Esophagus squamous epithelium (tissue), 5 donors: ENCODE results near the gene TMEM38A. TPM values are rescaled to one million over a fixed set of nuclear protein-coding genes. Genes with fewer than 3 reads are reported as not detected.
A peak's percentile ranks its signal among the peaks of the same experiment; 100 is the strongest.

Source experiments
- DNase-seq: peaks from one replicate; lab custom pipeline; 2025; lab: John Stamatoyannopoulos, UW
- H3K27ac ChIP-seq, 4 donors: fragments of 200-600 bp; sonication (generic); one replicate each; pipeline ENCODE4 v1.5.1; 2016 to 2019; ENCODE audit warnings: mild to moderate bottlenecking in 1 of 4
- H3K27me3 ChIP-seq, 4 donors: fragments of 200-600 bp; sonication (generic); 1 replicate in 3 of 4; 2 replicates in 1 of 4; pipeline versions ENCODE4 v1.5.1 to v1.6.0; 2017 to 2021; ENCODE audit warnings: antibody characterized with exemption in 1 of 4
- H3K36me3 ChIP-seq, 3 donors: fragments of 200-600 bp; sonication (generic); one replicate each; pipeline ENCODE4 v1.5.1; 2016 to 2019
- H3K4me1 ChIP-seq, 3 donors: fragments of 200-600 bp; sonication (generic); one replicate each; pipeline ENCODE4 v1.5.1; 2017 to 2019
- H3K4me3 ChIP-seq, 4 donors: fragments of 200-600 bp; sonication (generic); 1 replicate in 3 of 4; 2 replicates in 1 of 4; pipeline ENCODE4 v1.5.1; 2016 to 2019; ENCODE audit warnings: mild to moderate bottlenecking in 2 of 4, moderate library complexity in 1 of 4
- H3K9me3 ChIP-seq, 3 donors: fragments of 200-600 bp; sonication (generic); one replicate each; pipeline ENCODE4 v1.5.1; 2016 to 2019
- CTCF ChIP-seq, 6 experiments: fragments of 450-650 bp in 4 of 6; fragments of 200-600 bp in 2 of 6; sonication (generic) in 2 of 6; IDR thresholded peaks; one replicate each; pipeline ENCODE4 v1.5.1; 2016 to 2019; ENCODE audit warnings: antibody characterized with exemption in 6 of 6, mild to moderate bottlenecking in 4 of 6, moderate library complexity in 4 of 6
- POLR2A ChIP-seq, 4 donors: fragments of 450-650 bp; IDR thresholded peaks; one replicate each; pipeline ENCODE4 v1.6.1; 2017; ENCODE audit warnings: antibody characterized with exemption in 4 of 4, mild to moderate bottlenecking in 4 of 4, moderate library complexity in 3 of 4
- WGBS, 2 donors: methylation state at CpG; one replicate each; pipeline ENCODE4 v1.1.5; 2018; 5-methylcytosine and 5-hydroxymethylcytosine counted together
- intact Hi-C: fragments of 100-400 bp; cut with DNase I; formaldehyde crosslinking; loops from one replicate; pipeline ENCODE4 v1.15.0; 2022
- total RNA-seq, 4 donors: library from RNA; depleted of rRNA; stranded (reverse); fragments of >200 nt; gene quantifications; one replicate each; pipeline ENCODE4 v1.1.0, GENCODE V29; 2016
- donor health status: DM: yes; HTN: yes; CAD: no.

The TMEM38A gene
- total RNA-seq, 4 donors from 2014 or later, result 2.0 to 5.6 (median 2.7) TPM

- TF ChIP-seq POLR2A (IDR thresholded peaks at IDR 0.05), result no peak
- no peak for TF ChIP-seq CTCF (IDR thresholded peaks at IDR 0.05)
These were observed 35.6 kb upstream of the TMEM38A start for GRCh38 chr19:16625163-16625958.

GRCh38 chr19:16626796-16627192, 34.1 kb upstream of the TMEM38A start:
- no peaks in the 10 kb centered on the region for H3K9me3 ChIP-seq
- peaks cover 19 to 60% (median 19%) of the 10 kb centered on the region in 3 donors for H3K4me1 ChIP-seq
- no peak for DNase-seq
- TF ChIP-seq POLR2A (IDR thresholded peaks at IDR 0.05) (no peak), CTCF (IDR thresholded peaks at IDR 0.05) (no peak)
- 0 to 2% methylated on average over 4 to 7 of the region's 12 CpGs for WGBS, 2 donors
- H3K4me3 ChIP-seq, result peak overlapping the region; percentile 97 to 100 (median 98)
- peaks cover 0 to 54% (median 0%) of the 10 kb centered on the region in 3 donors for H3K36me3 ChIP-seq
- intact Hi-C loops, result loop anchor here (10.0 kb wide), 1 partner anchor 52 kb away; the partner anchor contains the start of gene SLC35E1
- H3K27ac ChIP-seq, result peak overlapping the region; percentile 92 to 98 (median 94)
- no peaks in the 10 kb centered on the region for H3K27me3 ChIP-seq

More at GRCh38 chr19:16625163-16625958, 35.6 kb upstream of the TMEM38A start:
- 58 to 65% methylated on average over 10 to 11 of the region's 16 CpGs for WGBS, 2 donors
- no peak for DNase-seq
- Histone ChIP-seq H3K27ac (no peak overlapping the region), H3K27me3 (no peaks in the 10 kb centered on the region), H3K9me3 (no peaks in the 10 kb centered on the region), H3K36me3 (peaks cover 0 to 42% (median 0%) of the 10 kb centered on the region in 3 donors), H3K4me3 (no peak overlapping the region), H3K4me1 (peaks cover 19 to 75% (median 19%) of the 10 kb centered on the region in 3 donors)
- intact Hi-C loops, result loop anchor here (10.0 kb wide), 1 partner anchor 51 kb away; the partner anchor contains the start of gene SLC35E1

GRCh38 chr19:16627193-16627927, 33.6 kb upstream of the TMEM38A start:
- Histone ChIP-seq H3K27me3 (no peaks in the 10 kb centered on the region), H3K4me3 (peak overlapping the region; percentile 97 to 100 (median 98)), H3K9me3 (no peaks in the 10 kb centered on the region), H3K27ac (peak overlapping the region; percentile 92 to 98 (median 94)), H3K4me1 (peaks cover 19 to 55% (median 19%) of the 10 kb centered on the region in 3 donors), H3K36me3 (peaks cover 0 to 56% (median 0%) of the 10 kb centered on the region in 3 donors)
- WGBS, 2 donors, result 0% methylated on average over 1 to 12 of the region's 52 CpGs
- DNase-seq, result no peak
- intact Hi-C loops, result loop anchor here (10.0 kb wide), 1 partner anchor 53 kb away; the partner anchor contains the start of gene SLC35E1
- TF ChIP-seq CTCF (IDR thresholded peaks at IDR 0.05) (no peak), POLR2A (IDR thresholded peaks at IDR 0.05) (no peak)

GRCh38 chr19:16627928-16628182, 33.1 kb upstream of the TMEM38A start:
- intact Hi-C loops, result loop anchor here (10.0 kb wide), 1 partner anchor 53 kb away; the partner anchor contains the start of gene SLC35E1
- Histone ChIP-seq H3K27ac (peak overlapping the region; percentile 92 to 98 (median 94)), H3K9me3 (no peaks in the 10 kb centered on the region), H3K27me3 (no peaks in the 10 kb centered on the region), H3K4me3 (peak overlapping the region; percentile 97 to 100 (median 98)), H3K36me3 (peaks cover 0 to 56% (median 0%) of the 10 kb centered on the region in 3 donors), H3K4me1 (peaks cover 19 to 50% (median 19%) of the 10 kb centered on the region in 3 donors)
- WGBS, 2 donors, result no CpG with 5 or more reads among the region's 38 CpGs
- no peak for DNase-seq
- TF ChIP-seq POLR2A (IDR thresholded peaks at IDR 0.05) (no peak), CTCF (IDR thresholded peaks at IDR 0.05) (no peak)
